Liver (tissue), 9 donors: ENCODE measurements around the gene COMMD7. TPM values are rescaled to one million over a fixed set of nuclear protein-coding genes. Genes with fewer than 3 reads are reported as not detected.

ENCODE experiments used
- DNase-seq: peaks from one replicate; pipeline ENCODE4 v3.0.0-alpha.2; 2017; ENCODE audit warnings: low spot score
- H3K27ac ChIP-seq, 2 donors: one replicate each; pipeline ENCODE4 v1.7.0; 2013; ENCODE audit warnings: inconsistent platforms in 2 of 2, low read length in 2 of 2, control low read depth in 1 of 2, low read depth in 1 of 2, mild to moderate bottlenecking in 1 of 2
- H3K27me3 ChIP-seq, 4 donors: one replicate each; pipeline versions ENCODE4 v1.6.1 to v1.7.0; 2013; ENCODE audit warnings: low read length in 3 of 4, inconsistent platforms in 1 of 4, mild to moderate bottlenecking in 1 of 4, moderate library complexity in 1 of 4; ENCODE audit not compliant: control insufficient read depth in 4 of 4, insufficient read depth in 4 of 4
- H3K36me3 ChIP-seq, 4 donors: one replicate each; pipeline versions ENCODE4 v1.6.1 to v1.7.0; 2013; ENCODE audit warnings: low read length in 3 of 4, mild to moderate bottlenecking in 3 of 4, low read depth in 1 of 4, moderate library complexity in 1 of 4; ENCODE audit not compliant: control insufficient read depth in 4 of 4, insufficient read depth in 3 of 4
- H3K4me1 ChIP-seq, 4 donors: one replicate each; pipeline versions ENCODE4 v1.6.1 to v1.7.0; 2013; ENCODE audit warnings: low read length in 3 of 4, mild to moderate bottlenecking in 3 of 4, moderate library complexity in 1 of 4; ENCODE audit not compliant: control insufficient read depth in 4 of 4, insufficient read depth in 4 of 4
- H3K4me3 ChIP-seq, 3 donors: one replicate each; pipeline versions ENCODE4 v1.6.1 to v1.7.0; 2013; ENCODE audit warnings: low read length in 3 of 3, control low read depth in 1 of 3, low read depth in 1 of 3, mild to moderate bottlenecking in 1 of 3
- H3K9ac ChIP-seq, 2 donors: one replicate each; pipeline ENCODE4 v1.7.0; 2013; ENCODE audit warnings: low read length in 2 of 2, mild to moderate bottlenecking in 2 of 2, moderate library complexity in 2 of 2, control low read depth in 1 of 2, low read depth in 1 of 2
- H3K9me3 ChIP-seq, 4 donors: one replicate each; pipeline versions ENCODE4 v1.6.1 to v1.7.0; 2013; ENCODE audit warnings: low read length in 3 of 4; ENCODE audit not compliant: control insufficient read depth in 4 of 4
- ATF3 ChIP-seq: IDR thresholded peaks from 2 replicates; pipeline ENCODE4 v1.6.1; 2016; ENCODE audit warnings: antibody characterized with exemption
- EGR1 ChIP-seq, 2 donors: IDR thresholded peaks; 2 replicates each; pipeline ENCODE4 v1.6.1; 2016 to 2018; ENCODE audit warnings: antibody characterized with exemption in 2 of 2, low read depth in 2 of 2
- FOXA1 ChIP-seq: IDR thresholded peaks from 2 replicates; pipeline ENCODE4 v1.6.1; 2016; ENCODE audit warnings: antibody characterized with exemption
- FOXA2 ChIP-seq: IDR thresholded peaks from 2 replicates; pipeline ENCODE4 v1.6.1; 2016; ENCODE audit warnings: antibody characterized with exemption
- GABPA ChIP-seq, 2 donors: IDR thresholded peaks in 1 of 2; conservative IDR thresholded peaks in 1 of 2; 2 replicates each; pipeline ENCODE4 v1.6.1; 2016; ENCODE audit warnings: antibody characterized with exemption in 2 of 2, mild to moderate bottlenecking in 1 of 2, moderate library complexity in 1 of 2
- JUND ChIP-seq, 2 donors: IDR thresholded peaks; 2 replicates each; pipeline ENCODE4 v1.6.1; 2016; ENCODE audit warnings: antibody characterized with exemption in 2 of 2
- NR2F2 ChIP-seq: IDR thresholded peaks from 2 replicates; pipeline ENCODE4 v1.6.1; 2016; ENCODE audit warnings: antibody characterized with exemption
- RAD21 ChIP-seq, 2 donors: IDR thresholded peaks; 2 replicates each; pipeline ENCODE4 v1.6.1; 2016; ENCODE audit warnings: antibody characterized with exemption in 2 of 2, mild to moderate bottlenecking in 2 of 2
- REST ChIP-seq: IDR thresholded peaks from 2 replicates; pipeline ENCODE4 v1.6.1; 2016; ENCODE audit warnings: antibody characterized with exemption, mild to moderate bottlenecking
- RXRA ChIP-seq, 2 donors: IDR thresholded peaks; 2 replicates each; pipeline ENCODE4 v1.6.1; 2017 to 2018; ENCODE audit warnings: antibody characterized with exemption in 2 of 2, mild to moderate bottlenecking in 1 of 2
- SP1 ChIP-seq: IDR thresholded peaks from 2 replicates; pipeline ENCODE4 v1.6.1; 2018; ENCODE audit warnings: antibody characterized with exemption, mild to moderate bottlenecking
- TAF1 ChIP-seq: conservative IDR thresholded peaks from 2 replicates; pipeline ENCODE4 v1.6.1; 2016; ENCODE audit warnings: antibody characterized with exemption, mild to moderate bottlenecking
- YY1 ChIP-seq: IDR thresholded peaks from 2 replicates; pipeline ENCODE4 v1.6.1; 2016; ENCODE audit warnings: antibody characterized with exemption, mild to moderate bottlenecking
- ZBTB33 ChIP-seq: IDR thresholded peaks from 2 replicates; pipeline ENCODE4 v1.6.1; 2016; ENCODE audit warnings: antibody characterized with exemption
- WGBS: extraction: QIAGEN DNeasy Blood & Tissue Kit; methylation state at CpG from one replicate; pipeline ENCODE4 v1.1.7; 2013; 5-methylcytosine and 5-hydroxymethylcytosine counted together
- polyA plus RNA-seq, 2 donors: library from polyadenylated mRNA; stranded (reverse) in 1 of 2; unstranded in 1 of 2; fragments of 200-250 nt in 1 of 2; fragments of >200 nt in 1 of 2; fragmentation: Nextera tagmentation in 1 of 2; extraction: Ambion mirVana in 1 of 2; gene quantifications; one replicate each; pipeline versions ENCODE4 v1.2.1 to v1.2.3, GENCODE V29; 2013 to 2015
- total RNA-seq, 2 donors: library from RNA; depleted of rRNA; stranded (reverse); fragments of >200 nt; gene quantifications; one replicate each; pipeline ENCODE4 v1.2.3, GENCODE V29; 2014
- donor health status: healthy.
- donor health status: healthy.
- donor health status: healthy.
- donor health status: healthy.
- donor health status: healthy.

The COMMD7 gene
- total and polyA plus RNA-seq, 4 donors = 8.3 to 42.7 (median 15.5) TPM

DNA sequence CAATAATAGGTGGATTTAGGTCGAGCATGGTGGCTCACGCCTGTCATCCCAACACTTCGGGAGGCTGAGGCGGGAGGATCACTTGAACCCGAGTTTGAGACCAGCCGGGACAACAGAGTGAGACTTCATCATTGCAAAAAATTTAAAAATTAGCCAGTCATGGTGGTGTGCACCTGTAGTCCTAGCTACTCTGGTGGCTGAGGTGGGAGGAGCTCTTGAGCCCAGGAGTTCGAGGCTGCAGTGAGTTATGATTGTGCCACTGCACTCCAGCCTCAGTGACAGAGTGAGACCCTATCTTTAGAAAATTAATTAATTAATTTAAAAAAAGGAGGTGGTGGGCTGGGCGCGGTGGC is 56.1 kb downstream of the COMMD7 start:
- Histone ChIP-seq H3K9ac (no peak overlapping the region), H3K27me3 (no peaks in the 10 kb centered on the region), H3K36me3 (peaks cover 0 to 2% (median 0%) of the 10 kb centered on the region in 4 donors), H3K4me1 (peaks cover 0 to 8% (median 2%) of the 10 kb centered on the region in 4 donors), H3K9me3 (no peaks in the 10 kb centered on the region), H3K4me3 (no peak overlapping the region), H3K27ac (no peak overlapping the region)
- WGBS = 96% methylated on average over 9 of the region's 9 CpGs
- no peak for DNase-seq
- TF ChIP-seq ATF3 (no peak), TAF1 (no peak), GABPA (IDR thresholded peaks at IDR 0.05 in 1 of 2, conservative IDR thresholded peaks at IDR 0.05 in 1 of 2) (no peak), JUND (IDR thresholded peaks at IDR 0.05) (no peak), EGR1 (IDR thresholded peaks at IDR 0.05; ENCODE audit: low read depth in 2 of 2) (no peak), RXRA (IDR thresholded peaks at IDR 0.05) (no peak)

DNA sequence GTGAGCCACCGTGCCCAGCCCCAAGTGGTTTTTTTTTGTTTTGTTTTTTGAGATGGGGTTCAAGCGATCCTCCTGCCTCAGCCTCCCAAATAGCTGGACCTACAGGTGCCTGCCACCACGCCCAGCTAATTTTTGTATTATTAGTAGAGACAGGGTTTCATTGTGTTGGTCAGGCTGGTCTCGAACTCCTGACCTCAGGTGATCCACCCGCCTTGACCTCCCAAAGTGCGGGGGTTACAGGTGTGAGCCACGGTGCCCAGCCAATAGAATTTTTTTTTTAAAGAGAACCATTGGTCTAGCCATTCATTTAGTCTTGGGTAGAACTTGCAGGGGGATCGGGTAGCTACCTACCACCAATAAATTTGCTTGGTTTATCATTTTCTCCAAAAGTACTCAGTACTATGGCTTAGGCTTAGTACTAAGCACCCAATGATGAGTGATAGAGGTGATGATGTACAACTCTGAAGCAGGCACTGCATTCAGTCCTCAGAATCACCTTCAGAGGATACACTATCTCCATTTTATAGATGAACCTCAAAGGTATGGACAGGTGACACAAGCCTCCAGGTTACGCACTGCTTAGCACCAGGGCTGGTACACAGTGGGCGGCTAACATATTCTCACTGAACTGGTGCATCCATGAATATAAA is 56.6 kb downstream of the COMMD7 start:
- DNase-seq = no peak
- TF ChIP-seq GABPA (IDR thresholded peaks at IDR 0.05 in 1 of 2, conservative IDR thresholded peaks at IDR 0.05 in 1 of 2) = no peak
- TF ChIP-seq REST = no peak
- WGBS = 98% methylated on average over 10 of the region's 10 CpGs
- Histone ChIP-seq H3K9ac (no peak overlapping the region), H3K4me3 (no peak overlapping the region), H3K27me3 (no peaks in the 10 kb centered on the region), H3K9me3 (no peaks in the 10 kb centered on the region), H3K27ac (no peak overlapping the region), H3K36me3 (no peaks in the 10 kb centered on the region), H3K4me1 (peaks cover 0 to 8% (median 2%) of the 10 kb centered on the region in 4 donors)

GRCh38 chr20:32685541-32686529 is 57.4 kb downstream of the COMMD7 start:
- H3K36me3 ChIP-seq = no peaks in the 10 kb centered on the region
- H3K9ac ChIP-seq = no peak overlapping the region
- H3K27ac ChIP-seq = no peak overlapping the region
- DNase-seq = no peak
- H3K9me3 ChIP-seq = no peaks in the 10 kb centered on the region
- no peaks in the 10 kb centered on the region for H3K27me3 ChIP-seq
- WGBS = 50% methylated on average over 17 of the region's 17 CpGs
- H3K4me3 ChIP-seq = no peak overlapping the region
- H3K4me1 ChIP-seq = peaks cover 0 to 11% (median 2%) of the 10 kb centered on the region in 4 donors
- TF ChIP-seq RAD21 (IDR thresholded peaks at IDR 0.05) (peak in 1 of 2 donors; percentile 40), RXRA (IDR thresholded peaks at IDR 0.05) (peak; percentile 49 to 66), JUND (IDR thresholded peaks at IDR 0.05) (peak in 1 of 2 donors; percentile 43), ATF3 (no peak), EGR1 (IDR thresholded peaks at IDR 0.05; ENCODE audit: low read depth in 2 of 2) (no peak), SP1 (peak; percentile 82), REST (no peak), YY1 (peak; percentile 33), NR2F2 (no peak), FOXA1 (no peak), TAF1 (no peak), FOXA2 (no peak), ZBTB33 (no peak)
